ENCODE results near the gene IGF1R. TPM values are rescaled to one million over a fixed set of nuclear protein-coding genes. Genes with fewer than 3 reads are reported as not detected.

The IGF1R gene
- total RNA-seq, 2 experiments from 2014 or later, result 21.5 to 23.4 TPM

DNA sequence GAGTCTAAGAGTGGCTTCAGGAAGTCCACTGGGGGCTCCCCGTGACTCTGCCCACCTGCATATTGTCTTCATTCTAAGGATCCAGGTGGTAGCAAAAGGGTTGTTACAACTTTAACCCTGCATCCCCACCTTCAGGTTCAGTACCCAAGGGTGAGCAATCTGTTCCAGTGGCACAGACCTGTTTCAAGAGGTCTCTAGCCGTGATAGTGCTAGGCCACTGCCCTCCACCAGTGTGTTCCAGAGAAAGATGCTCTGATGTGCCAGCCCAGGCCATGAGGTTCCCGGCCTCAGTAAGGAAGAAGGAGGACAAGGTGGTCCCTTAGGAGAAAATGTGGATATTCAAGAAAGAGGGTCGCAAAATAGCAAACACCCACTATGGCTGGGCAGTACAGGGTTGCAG, 87.0 kb downstream of the IGF1R start:
- no peaks in the 10 kb centered on the region for H3K27me3 Mint-ChIP-seq
- POLR2A ChIA-PET, result no interaction called here
- no peak for DNase-seq
- H3K9me3 Mint-ChIP-seq, result no peaks in the 10 kb centered on the region
- H3K4me3 Mint-ChIP-seq, result no peak overlapping the region
- peaks cover 13% of the 10 kb centered on the region for H3K4me1 Mint-ChIP-seq
- H3K36me3 Mint-ChIP-seq, result no peaks in the 10 kb centered on the region
- no peak overlapping the region for H3K27ac Mint-ChIP-seq
- no peak for ATAC-seq (ENCODE audit: low read depth)

DNA sequence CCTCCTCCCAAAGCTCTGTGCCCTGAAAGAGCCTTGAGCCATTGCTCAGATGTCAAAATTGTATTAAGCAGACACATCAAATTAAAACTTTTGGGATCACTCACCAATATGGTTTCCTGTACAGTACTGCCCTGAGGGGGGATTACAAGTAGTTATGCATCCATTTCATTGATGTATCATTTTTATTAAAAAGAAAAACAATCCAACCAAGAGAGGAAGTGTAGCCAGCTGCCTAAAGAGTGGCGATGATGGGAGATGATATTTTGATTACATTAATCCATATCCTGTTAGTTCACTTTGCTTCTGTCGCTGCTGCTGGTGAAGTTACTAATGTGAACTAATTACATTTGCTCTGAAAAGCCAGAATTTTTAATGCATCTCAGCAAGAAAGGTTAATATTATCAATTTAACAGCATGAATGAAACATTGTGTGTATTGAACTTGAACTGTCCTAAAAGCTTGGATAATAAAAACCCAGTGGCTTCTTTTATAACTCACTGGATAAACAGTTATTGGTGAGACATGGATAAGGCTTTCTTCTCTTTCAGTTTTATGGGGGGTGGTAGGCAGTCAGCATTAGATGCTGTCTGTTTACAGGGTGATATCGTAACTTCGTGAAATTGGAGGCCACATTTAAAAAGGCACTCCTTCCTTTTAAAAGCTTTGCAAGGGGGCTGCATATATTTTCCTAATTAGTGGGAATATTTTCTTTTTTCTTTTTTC, 87.7 kb downstream of the IGF1R start:
- H3K36me3 Mint-ChIP-seq, result no peaks in the 10 kb centered on the region
- ATAC-seq (ENCODE audit: low read depth) (no peak), DNase-seq (no peak)
- no peaks in the 10 kb centered on the region for H3K27me3 Mint-ChIP-seq
- H3K9me3 Mint-ChIP-seq, result no peaks in the 10 kb centered on the region
- H3K4me3 Mint-ChIP-seq, result no peak overlapping the region
- peaks cover 13% of the 10 kb centered on the region for H3K4me1 Mint-ChIP-seq
- H3K27ac Mint-ChIP-seq, result no peak overlapping the region
- POLR2A ChIA-PET, result no interaction called here

DNA sequence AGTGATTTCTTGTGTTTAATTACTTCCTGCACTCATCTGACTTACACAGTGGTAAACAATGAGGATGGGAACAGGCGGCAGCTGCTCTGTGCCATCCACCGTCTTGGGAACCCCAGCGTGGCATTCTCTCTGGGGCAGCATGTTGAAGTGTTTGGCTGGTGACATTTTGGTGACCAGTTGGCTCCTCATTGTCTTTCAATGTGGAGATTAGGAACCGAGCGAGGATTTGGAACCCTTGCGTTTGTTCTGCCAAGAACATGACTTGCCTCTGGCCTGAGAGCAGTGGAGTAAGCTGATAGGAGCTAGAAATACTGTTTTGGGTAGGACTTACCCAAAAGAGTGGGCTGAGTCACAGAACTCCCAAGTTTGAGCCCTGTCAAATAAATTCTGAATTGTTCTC, 88.8 kb downstream of the IGF1R start:
- Mint-ChIP-seq H3K36me3 (no peaks in the 10 kb centered on the region), H3K4me3 (no peak overlapping the region), H3K27ac (no peak overlapping the region), H3K4me1 (peaks cover 13% of the 10 kb centered on the region), H3K9me3 (no peaks in the 10 kb centered on the region), H3K27me3 (no peaks in the 10 kb centered on the region)
- ATAC-seq (ENCODE audit: low read depth) (no peak), DNase-seq (no peak)
- POLR2A ChIA-PET, result no interaction called here

DNA sequence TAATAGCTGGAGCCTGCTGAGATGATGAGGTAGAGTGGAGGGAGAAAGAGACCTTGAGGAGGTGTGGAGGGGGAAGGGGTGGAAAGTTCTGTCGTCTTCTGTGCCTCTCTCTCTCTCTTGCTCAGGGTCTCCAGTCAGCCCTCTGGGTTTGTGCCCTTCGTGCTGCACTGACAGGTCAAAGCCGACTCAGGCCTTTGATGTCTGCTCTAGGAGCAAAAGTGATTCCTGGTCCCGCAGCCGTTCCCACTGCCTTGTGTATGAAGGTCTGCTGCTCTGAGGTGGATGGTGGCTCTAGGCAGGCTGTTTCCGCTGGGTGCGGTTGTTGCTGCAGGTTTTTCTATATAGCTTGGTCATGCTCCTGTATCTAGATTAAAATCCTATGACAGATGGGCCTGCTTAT, 89.4 kb downstream of the IGF1R start:
- Mint-ChIP-seq H3K4me3 (no peak overlapping the region), H3K27ac (no peak overlapping the region), H3K27me3 (no peaks in the 10 kb centered on the region), H3K4me1 (peaks cover 13% of the 10 kb centered on the region), H3K36me3 (no peaks in the 10 kb centered on the region), H3K9me3 (no peaks in the 10 kb centered on the region)
- DNase-seq, result no peak
- POLR2A ChIA-PET, result no interaction called here
- no peak for ATAC-seq (ENCODE audit: low read depth)

DNA sequence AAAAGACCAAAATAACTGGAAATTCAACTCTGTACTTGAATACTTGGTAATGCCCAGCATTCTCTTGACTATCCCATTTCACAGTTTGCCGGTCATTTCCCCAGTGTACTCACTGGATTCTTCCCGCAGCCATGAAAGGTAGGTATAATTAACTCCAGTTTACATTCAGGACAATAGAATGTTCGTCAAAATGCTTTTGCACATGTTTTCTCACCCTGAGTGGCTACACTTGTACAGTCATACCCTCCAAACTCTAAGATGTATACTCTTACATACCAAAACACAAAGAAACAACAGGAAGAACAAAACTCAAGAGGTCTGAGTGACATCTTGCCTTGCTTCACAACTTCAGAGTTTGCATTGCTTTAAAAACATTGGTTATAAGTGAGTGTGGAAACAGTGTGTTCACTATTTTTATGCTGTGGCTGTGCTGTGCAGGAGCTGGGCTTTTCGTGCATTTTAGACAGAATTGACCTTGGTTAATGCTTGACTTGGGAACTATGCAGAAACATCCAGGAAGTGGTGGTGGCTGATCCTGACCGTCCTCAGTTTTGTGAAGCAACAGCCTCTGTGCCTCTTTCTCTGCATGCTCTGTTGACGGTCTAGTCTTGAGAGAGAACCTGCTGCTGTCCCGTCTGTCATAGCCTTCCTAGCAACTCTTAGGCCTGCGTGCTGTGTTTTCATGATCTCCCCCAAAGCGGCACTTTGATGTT, 90.5 kb downstream of the IGF1R start:
- POLR2A ChIA-PET, result no interaction called here
- H3K9me3 Mint-ChIP-seq, result peaks cover 1% of the 10 kb centered on the region
- no peak overlapping the region for H3K27ac Mint-ChIP-seq
- DNase-seq (no peak), ATAC-seq (ENCODE audit: low read depth) (no peak)
- H3K4me1 Mint-ChIP-seq, result peaks cover 13% of the 10 kb centered on the region
- H3K27me3 Mint-ChIP-seq, result no peaks in the 10 kb centered on the region
- H3K4me3 Mint-ChIP-seq, result no peak overlapping the region
- no peaks in the 10 kb centered on the region for H3K36me3 Mint-ChIP-seq

- H3K9me3 Mint-ChIP-seq, result peaks cover 1% of the 10 kb centered on the region
- H3K4me1 Mint-ChIP-seq, result peaks cover 16% of the 10 kb centered on the region
- H3K4me3 Mint-ChIP-seq, result no peak overlapping the region
- no peak for ATAC-seq (ENCODE audit: low read depth)
- H3K27me3 Mint-ChIP-seq, result no peaks in the 10 kb centered on the region
- DNase-seq, result no peak
- no peaks in the 10 kb centered on the region for H3K36me3 Mint-ChIP-seq
- H3K27ac Mint-ChIP-seq, result no peak overlapping the region
- POLR2A ChIA-PET, result no interaction called here
Measured at GRCh38 chr15:98740295-98740694, 92.0 kb downstream of the IGF1R start.

DNA sequence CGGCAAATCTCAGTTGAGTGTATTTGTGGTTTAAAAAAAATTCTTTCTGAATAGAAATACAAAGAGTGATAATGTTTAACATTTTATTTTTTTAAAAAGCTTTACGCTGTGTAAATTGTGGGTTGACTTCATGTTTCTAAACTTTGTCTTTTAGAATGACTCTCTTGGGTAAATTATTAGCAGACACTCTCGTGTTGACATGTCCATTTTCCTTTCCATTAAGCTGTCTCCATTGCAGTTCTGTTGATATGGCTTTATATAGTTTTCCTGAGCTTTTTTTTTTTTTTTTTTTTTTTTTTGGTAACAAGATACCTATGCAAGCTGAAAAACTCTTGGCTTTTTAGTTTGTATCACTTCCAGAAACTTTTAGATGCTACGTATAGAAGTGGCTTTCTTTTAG, 92.6 kb downstream of the IGF1R start:
- DNase-seq (no peak), ATAC-seq (ENCODE audit: low read depth) (no peak)
- POLR2A ChIA-PET, result no interaction called here
- H3K36me3 Mint-ChIP-seq, result no peaks in the 10 kb centered on the region
- H3K27ac Mint-ChIP-seq, result no peak overlapping the region
- no peaks in the 10 kb centered on the region for H3K27me3 Mint-ChIP-seq
- H3K4me1 Mint-ChIP-seq, result peaks cover 21% of the 10 kb centered on the region
- H3K9me3 Mint-ChIP-seq, result peaks cover 1% of the 10 kb centered on the region
- no peak overlapping the region for H3K4me3 Mint-ChIP-seq

DNA sequence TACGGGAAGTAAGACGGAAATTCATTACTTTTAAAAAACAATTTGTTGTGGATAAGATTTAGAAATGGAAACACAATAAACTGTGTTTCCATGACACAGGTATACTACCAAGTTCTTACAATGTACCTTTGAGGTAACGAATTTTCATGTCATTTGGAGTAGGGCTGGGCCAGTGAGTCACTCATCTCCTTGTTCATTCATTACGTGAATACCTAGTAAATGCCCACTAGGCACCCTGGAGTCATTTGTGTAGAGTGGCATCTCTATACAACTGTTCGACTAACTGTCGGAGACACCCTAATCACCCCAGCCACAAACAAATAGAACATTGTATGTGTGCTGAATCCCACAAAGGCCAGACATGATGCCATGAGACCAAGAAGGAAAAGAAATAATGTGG, 94.8 kb downstream of the IGF1R start:
- peaks cover 1% of the 10 kb centered on the region for H3K9me3 Mint-ChIP-seq
- no peak overlapping the region for H3K4me3 Mint-ChIP-seq
- DNase-seq (no peak), ATAC-seq (ENCODE audit: low read depth) (no peak)
- H3K27ac Mint-ChIP-seq, result no peak overlapping the region
- no peaks in the 10 kb centered on the region for H3K27me3 Mint-ChIP-seq
- H3K36me3 Mint-ChIP-seq, result no peaks in the 10 kb centered on the region
- H3K4me1 Mint-ChIP-seq, result peaks cover 28% of the 10 kb centered on the region
- POLR2A ChIA-PET, result no interaction called here

DNA sequence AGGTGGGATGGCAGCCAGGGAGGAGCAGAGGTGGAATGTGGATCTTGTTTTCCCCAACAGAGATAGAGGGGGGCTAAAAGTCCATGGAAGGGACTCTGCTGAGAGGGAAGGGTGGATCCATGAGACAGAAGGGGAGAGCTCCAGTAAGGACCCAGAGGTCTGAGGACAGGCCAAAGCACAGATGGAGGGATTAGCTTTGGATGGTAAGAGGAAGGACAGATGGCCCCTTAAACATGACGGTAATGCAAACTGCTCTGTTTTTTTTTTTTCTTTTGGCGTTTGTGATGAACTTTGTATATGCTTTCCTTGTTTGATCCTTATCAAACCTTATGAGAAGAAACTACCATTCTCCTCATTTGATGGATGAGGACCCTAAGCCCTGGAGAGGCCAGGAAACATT, 96.2 kb downstream of the IGF1R start:
- ATAC-seq (ENCODE audit: low read depth), result no peak
- no peak overlapping the region for H3K27ac Mint-ChIP-seq
- peaks cover 1% of the 10 kb centered on the region for H3K9me3 Mint-ChIP-seq
- no peaks in the 10 kb centered on the region for H3K36me3 Mint-ChIP-seq
- H3K4me3 Mint-ChIP-seq, result no peak overlapping the region
- H3K27me3 Mint-ChIP-seq, result no peaks in the 10 kb centered on the region
- DNase-seq, result no peak
- POLR2A ChIA-PET, result no interaction called here
- peaks cover 21% of the 10 kb centered on the region for H3K4me1 Mint-ChIP-seq

- H3K27ac Mint-ChIP-seq, result no peak overlapping the region
- POLR2A ChIA-PET, result no interaction called here
- H3K36me3 Mint-ChIP-seq, result no peaks in the 10 kb centered on the region
- DNase-seq (no peak), ATAC-seq (ENCODE audit: low read depth) (no peak)
- H3K9me3 Mint-ChIP-seq, result peaks cover 1% of the 10 kb centered on the region
- H3K4me1 Mint-ChIP-seq, result peaks cover 21% of the 10 kb centered on the region
- no peaks in the 10 kb centered on the region for H3K27me3 Mint-ChIP-seq
- no peak overlapping the region for H3K4me3 Mint-ChIP-seq
Measured at GRCh38 chr15:98745179-98745578, 96.8 kb downstream of the IGF1R start.

DNA sequence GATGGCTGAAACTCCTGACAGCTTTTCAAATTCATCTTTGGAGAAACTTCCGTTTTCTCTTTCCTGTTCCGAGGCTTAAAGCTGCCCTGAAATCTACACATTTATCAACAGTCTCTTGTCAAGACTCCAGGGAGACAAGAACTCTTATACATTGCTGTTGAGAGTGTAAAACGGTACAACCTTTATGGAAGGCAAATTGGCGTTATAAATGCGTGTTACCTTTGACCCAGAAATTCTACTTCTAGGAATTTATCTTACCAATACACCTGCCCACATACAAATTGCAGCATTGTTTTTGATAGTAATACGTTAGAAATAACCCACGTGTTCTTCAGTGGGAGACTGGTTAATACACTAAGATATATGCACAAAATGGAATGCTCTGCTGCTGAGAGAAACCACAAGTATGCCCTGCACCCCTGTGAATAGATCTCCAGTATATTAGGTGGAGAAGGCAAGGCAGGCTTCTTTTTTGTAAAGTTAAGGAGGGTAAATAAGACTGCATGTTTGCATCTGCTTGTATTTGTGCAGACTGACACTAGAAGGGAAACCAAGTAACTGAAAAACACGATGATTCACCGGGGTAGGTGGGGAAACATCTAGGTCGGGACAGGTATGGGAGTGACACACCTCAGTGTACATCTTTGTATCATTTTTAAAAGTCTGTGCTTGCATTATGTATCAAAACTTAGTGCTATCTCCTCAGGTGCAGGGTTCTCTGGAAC, 97.5 kb downstream of the IGF1R start:
- Mint-ChIP-seq H3K27me3 (no peaks in the 10 kb centered on the region), H3K4me3 (no peak overlapping the region), H3K36me3 (no peaks in the 10 kb centered on the region), H3K9me3 (peaks cover 1% of the 10 kb centered on the region), H3K4me1 (peaks cover 22% of the 10 kb centered on the region), H3K27ac (no peak overlapping the region)
- POLR2A ChIA-PET, result no interaction called here
- no peak for ATAC-seq (ENCODE audit: low read depth)
- no peak for DNase-seq

GRCh38 chr15:98746375-98747155, 98.2 kb downstream of the IGF1R start:
- no peak overlapping the region for H3K27ac Mint-ChIP-seq
- POLR2A ChIA-PET, result no interaction called here

DNA sequence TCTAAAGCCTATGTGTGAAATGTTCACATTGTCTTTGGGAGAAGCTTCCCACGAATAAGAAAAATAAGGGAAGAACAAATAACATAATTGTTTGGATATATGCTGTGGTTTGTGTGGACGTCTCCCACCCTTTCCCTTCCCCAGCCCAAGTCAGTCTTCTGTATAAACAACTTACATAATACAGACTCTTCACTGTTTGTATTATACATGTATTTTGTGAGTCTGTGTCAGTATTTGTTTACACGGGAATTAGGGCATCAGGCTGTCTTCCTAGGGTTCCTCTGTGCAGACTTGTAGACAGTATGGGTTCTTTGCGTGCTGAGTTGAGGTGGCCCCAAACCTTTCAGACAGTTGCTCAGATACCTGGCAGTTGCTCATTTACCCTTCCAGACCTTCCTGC, 103.4 kb downstream of the IGF1R start:
- H3K27me3 Mint-ChIP-seq, result no peaks in the 10 kb centered on the region
- no peak overlapping the region for H3K27ac Mint-ChIP-seq
- H3K9me3 Mint-ChIP-seq, result no peaks in the 10 kb centered on the region
- POLR2A ChIA-PET, result no interaction called here
- ATAC-seq (ENCODE audit: low read depth) (no peak), DNase-seq (no peak)
- no peak overlapping the region for H3K4me3 Mint-ChIP-seq
- H3K4me1 Mint-ChIP-seq, result peaks cover 4% of the 10 kb centered on the region
- H3K36me3 Mint-ChIP-seq, result no peaks in the 10 kb centered on the region

More at GRCh38 chr15:98746375-98747155, 98.2 kb downstream of the IGF1R start:
- H3K9me3 Mint-ChIP-seq, result peaks cover 1% of the 10 kb centered on the region
- H3K36me3 Mint-ChIP-seq, result no peaks in the 10 kb centered on the region
- peaks cover 22% of the 10 kb centered on the region for H3K4me1 Mint-ChIP-seq
- DNase-seq (no peak), ATAC-seq (ENCODE audit: low read depth) (no peak)
- H3K4me3 Mint-ChIP-seq, result no peak overlapping the region
- H3K27me3 Mint-ChIP-seq, result no peaks in the 10 kb centered on the region
